ENCODE results near the gene ANKHD1.
A peak's percentile ranks its signal among the peaks of the same experiment; 100 is the strongest.

The ANKHD1 gene

GRCh38 chr5:140544986-140545385 is 143.4 kb downstream of the ANKHD1 start:
- DNase-seq (ENCODE audit: low spot score): no peak

- DNase-seq (ENCODE audit: low spot score): no peak
Measured at GRCh38 chr5:140545606-140546005, 144.0 kb downstream of the ANKHD1 start.

- no peak for DNase-seq (ENCODE audit: low spot score)
Measured at GRCh38 chr5:140546851-140547507, 145.3 kb downstream of the ANKHD1 start.

- DNase-seq (ENCODE audit: low spot score): peak; percentile 98
Measured at GRCh38 chr5:140547508-140548299, 146.1 kb downstream of the ANKHD1 start, which contains the start of gene EIF4EBP3. Gene EIF4EBP3 (plus strand): TSS chr5:140547662. CDS start chr5:140547738, 76 bp downstream.

GRCh38 chr5:140548300-140548688 is 146.7 kb downstream of the ANKHD1 start:
- DNase-seq (ENCODE audit: low spot score): no peak

GRCh38 chr5:140548791-140549190 is 147.2 kb downstream of the ANKHD1 start:
- DNase-seq (ENCODE audit: low spot score): no peak

- DNase-seq (ENCODE audit: low spot score): peak; percentile 15
Measured at GRCh38 chr5:140549237-140550144, 147.9 kb downstream of the ANKHD1 start.

GRCh38 chr5:140550147-140551079 is 148.8 kb downstream of the ANKHD1 start:
- DNase-seq (ENCODE audit: low spot score): no peak

- no peak for DNase-seq (ENCODE audit: low spot score)
Measured at GRCh38 chr5:140551872-140552271, 150.2 kb downstream of the ANKHD1 start.

- no peak for DNase-seq (ENCODE audit: low spot score)
Measured at GRCh38 chr5:140553657-140554056, 152.0 kb downstream of the ANKHD1 start.

- peak; percentile 31 for DNase-seq (ENCODE audit: low spot score)
Measured at GRCh38 chr5:140554454-140554853, 152.8 kb downstream of the ANKHD1 start.

GRCh38 chr5:140555747-140556312 is 154.2 kb downstream of the ANKHD1 start:
- no peak for DNase-seq (ENCODE audit: low spot score)

- DNase-seq (ENCODE audit: low spot score): no peak
Measured at GRCh38 chr5:140556438-140556837, 154.8 kb downstream of the ANKHD1 start.

- peak; percentile 95 for DNase-seq (ENCODE audit: low spot score)
Measured at GRCh38 chr5:140557136-140557805, 155.6 kb downstream of the ANKHD1 start, which contains the start of gene SRA1. Gene SRA1 (minus strand): TSS chr5:140557473. CDS start chr5:140557452, 21 bp downstream.

GRCh38 chr5:140557965-140558364 is 156.3 kb downstream of the ANKHD1 start:
- DNase-seq (ENCODE audit: low spot score): no peak

GRCh38 chr5:140558542-140558941 is 156.9 kb downstream of the ANKHD1 start:
- no peak for DNase-seq (ENCODE audit: low spot score)

- no peak for DNase-seq (ENCODE audit: low spot score)
Measured at GRCh38 chr5:140560227-140560626, 158.6 kb downstream of the ANKHD1 start.

- DNase-seq (ENCODE audit: low spot score): no peak
Measured at GRCh38 chr5:140561753-140562523, 160.3 kb downstream of the ANKHD1 start.

- no peak for DNase-seq (ENCODE audit: low spot score)
Measured at GRCh38 chr5:140563596-140563995, 162.0 kb downstream of the ANKHD1 start.

Measured in AG20443 (cell line).